GM23338 (cell line): Measurements from ENCODE around the gene GFOD1. TPM values are rescaled to one million over a fixed set of nuclear protein-coding genes. Genes with fewer than 3 reads are reported as not detected.

Experiments used
- ATAC-seq: fragments of 200-7000 bp; cut with Tn5 transposase; 3 replicates; pipeline ENCODE4 v1.9.1; 2020
- DNase-seq: peaks from one replicate; pipeline ENCODE4 v3.0.0-alpha.2; 2015; ENCODE audit warnings: low spot score
- H2AFZ ChIP-seq: fragments of 200-600 bp; sonication (generic); 2 replicates; pipeline ENCODE4 v1.8.0; 2016; ENCODE audit warnings: antibody characterized with exemption, mild to moderate bottlenecking, moderate library complexity
- H3F3A ChIP-seq: fragments of 200-600 bp; sonication (generic); replicated peaks from 2 replicates; pipeline ENCODE4 v1.8.0; 2017; ENCODE audit warnings: antibody characterized with exemption, mixed run types, low read depth
- H3K27ac ChIP-seq: fragments of 200-600 bp; sonication (generic); 2 replicates; pipeline ENCODE4 v1.6.1; 2016; ENCODE audit warnings: low read depth
- H3K27me3 ChIP-seq: fragments of 200-600 bp; sonication (generic); 2 replicates; pipeline ENCODE4 v1.8.0; 2016; ENCODE audit warnings: mild to moderate bottlenecking, mixed run types, moderate library complexity; ENCODE audit not compliant: insufficient read depth
- H3K36me3 ChIP-seq: fragments of 200-600 bp; sonication (generic); 2 replicates; pipeline ENCODE4 v1.8.0; 2016; ENCODE audit warnings: mild to moderate bottlenecking; ENCODE audit not compliant: insufficient read depth
- H3K4me1 ChIP-seq: fragments of 200-600 bp; sonication (generic); 2 replicates; pipeline ENCODE4 v1.8.0; 2016; ENCODE audit warnings: mild to moderate bottlenecking, moderate library complexity; ENCODE audit not compliant: insufficient read depth
- H3K4me2 ChIP-seq: fragments of 200-600 bp; sonication (generic); 2 replicates; pipeline ENCODE4 v1.7.1; 2017; ENCODE audit warnings: mixed run types
- H3K4me3 ChIP-seq: fragments of 200-600 bp; sonication (generic); 2 replicates; pipeline ENCODE4 v1.6.1; 2016; ENCODE audit warnings: mixed run types
- H3K79me2 ChIP-seq: fragments of 200-600 bp; sonication (generic); replicated peaks from 2 replicates; pipeline ENCODE4 v1.8.0; 2017; ENCODE audit warnings: mild to moderate bottlenecking; ENCODE audit not compliant: insufficient read depth
- H3K9me2 ChIP-seq: fragments of 200-600 bp; sonication (generic); 2 replicates; pipeline ENCODE4 v1.8.0; 2017; ENCODE audit not compliant: insufficient read depth
- H4K20me1 ChIP-seq: fragments of 200-600 bp; sonication (generic); replicated peaks from 2 replicates; pipeline ENCODE4 v1.8.0; 2017; ENCODE audit warnings: mild to moderate bottlenecking; ENCODE audit not compliant: insufficient read depth
- H3K27ac Mint-ChIP-seq: 2 replicates; pipeline ENCODE4 v1.8.0; 2020; ENCODE audit warnings: inconsistent platforms, mild to moderate bottlenecking, moderate library complexity, mixed read lengths
- H3K27me3 Mint-ChIP-seq: 3 replicates; pipeline ENCODE4 v1.8.0; 2022; ENCODE audit warnings: low read depth, mild to moderate bottlenecking, moderate library complexity, mixed read lengths, inconsistent platforms; ENCODE audit not compliant: insufficient read depth, poor library complexity
- H3K36me3 Mint-ChIP-seq: 3 replicates; pipeline ENCODE4 v1.8.0; 2021; ENCODE audit warnings: low read depth, mild to moderate bottlenecking, inconsistent platforms, moderate library complexity, mixed read lengths
- H3K4me1 Mint-ChIP-seq: 3 replicates; pipeline ENCODE4 v1.8.0; 2020; ENCODE audit warnings: mild to moderate bottlenecking, inconsistent platforms, mixed read lengths
- H3K4me3 Mint-ChIP-seq: 3 replicates; pipeline ENCODE4 v1.8.0; 2021; ENCODE audit warnings: moderate library complexity, mild to moderate bottlenecking, inconsistent platforms, mixed read lengths
- H3K9me3 Mint-ChIP-seq: 3 replicates; pipeline ENCODE4 v1.8.0; 2020; ENCODE audit warnings: moderate library complexity, mild to moderate bottlenecking, inconsistent platforms, mixed read lengths
- CREB1 ChIP-seq: fragments of 250-450 bp; sonication (Bioruptor Pico); IDR thresholded peaks from 2 replicates; pipeline ENCODE4 v1.5.0; 2020; ENCODE audit warnings: low read depth, mild to moderate bottlenecking, moderate library complexity
- ETS1 ChIP-seq: IDR thresholded peaks from 2 replicates; pipeline ENCODE4 v1.6.1; 2016; ENCODE audit warnings: antibody characterized with exemption
- EZH2 ChIP-seq: fragments of 200-600 bp; sonication (generic); IDR thresholded peaks from one replicate; pipeline ENCODE4 v1.8.0; 2017; ENCODE audit warnings: antibody characterized with exemption, mild to moderate bottlenecking, low read depth; ENCODE audit not compliant: unreplicated experiment
- EZH2phosphoT487 ChIP-seq: fragments of 200-600 bp; sonication (generic); IDR thresholded peaks from one replicate; pipeline ENCODE4 v1.8.1; 2018; ENCODE audit warnings: antibody characterized with exemption; ENCODE audit not compliant: unreplicated experiment
- JUNB ChIP-seq: IDR thresholded peaks from one replicate; pipeline ENCODE4 v1.6.1; 2016; ENCODE audit warnings: antibody characterized with exemption; ENCODE audit not compliant: unreplicated experiment
- REST ChIP-seq: IDR thresholded peaks from one replicate; pipeline ENCODE4 v1.6.1; 2018; ENCODE audit warnings: antibody characterized with exemption; ENCODE audit not compliant: unreplicated experiment
- STAT1 ChIP-seq: IDR thresholded peaks from one replicate; pipeline ENCODE4 v1.6.1; 2016; ENCODE audit warnings: antibody characterized with exemption; ENCODE audit not compliant: unreplicated experiment
- ZNF114 ChIP-seq: fragments of 250-450 bp; sonication (Bioruptor Pico); IDR thresholded peaks from 2 replicates; pipeline ENCODE4 v1.5.0; 2020; ENCODE audit warnings: mild to moderate bottlenecking, moderate library complexity
- ZNF331 ChIP-seq: fragments of 250-450 bp; sonication (Bioruptor Pico); IDR thresholded peaks from 2 replicates; pipeline ENCODE4 v1.5.0; 2020; ENCODE audit warnings: low read depth, mild to moderate bottlenecking, moderate library complexity
- ZNF462 ChIP-seq: fragments of 250-450 bp; sonication (Bioruptor Pico); IDR thresholded peaks from 2 replicates; pipeline ENCODE4 v1.5.0; 2020; ENCODE audit warnings: mild to moderate bottlenecking, moderate library complexity
- polyA plus RNA-seq: library from polyadenylated mRNA; unstranded; fragments of >200 nt; fragmentation: Nextera tagmentation; extraction: Ambion mirVana; gene quantifications from 2 replicates; pipeline ENCODE4 v1.2.1, GENCODE V29; 2016
- total RNA-seq: library from RNA; depleted of rRNA; stranded (reverse); fragments of >200 nt; shearing (Covaris generic); gene quantifications from 2 replicates; pipeline ENCODE4 v1.2.3, GENCODE V29; 2014
- TF ChIP-seq, protein P1 (sequence below), 2 experiments: fragments of 200-600 bp in 1 of 2; sonication (generic) in 1 of 2; conservative IDR thresholded peaks; 2 replicates each; pipeline versions ENCODE4 v1.5.1 to v1.6.1; 2016 to 2017; ENCODE audit warnings: antibody characterized with exemption in 2 of 2, low read depth in 2 of 2, mild to moderate bottlenecking in 2 of 2, moderate library complexity in 1 of 2

The GFOD1 gene
- total and polyA plus RNA-seq, 2 experiments from 2014 or later: 4.9 to 12.8 TPM

- TF ChIP-seq ZNF462 (CRISPR knock-in tag): no peak
- TF ChIP-seq, protein P1, sequence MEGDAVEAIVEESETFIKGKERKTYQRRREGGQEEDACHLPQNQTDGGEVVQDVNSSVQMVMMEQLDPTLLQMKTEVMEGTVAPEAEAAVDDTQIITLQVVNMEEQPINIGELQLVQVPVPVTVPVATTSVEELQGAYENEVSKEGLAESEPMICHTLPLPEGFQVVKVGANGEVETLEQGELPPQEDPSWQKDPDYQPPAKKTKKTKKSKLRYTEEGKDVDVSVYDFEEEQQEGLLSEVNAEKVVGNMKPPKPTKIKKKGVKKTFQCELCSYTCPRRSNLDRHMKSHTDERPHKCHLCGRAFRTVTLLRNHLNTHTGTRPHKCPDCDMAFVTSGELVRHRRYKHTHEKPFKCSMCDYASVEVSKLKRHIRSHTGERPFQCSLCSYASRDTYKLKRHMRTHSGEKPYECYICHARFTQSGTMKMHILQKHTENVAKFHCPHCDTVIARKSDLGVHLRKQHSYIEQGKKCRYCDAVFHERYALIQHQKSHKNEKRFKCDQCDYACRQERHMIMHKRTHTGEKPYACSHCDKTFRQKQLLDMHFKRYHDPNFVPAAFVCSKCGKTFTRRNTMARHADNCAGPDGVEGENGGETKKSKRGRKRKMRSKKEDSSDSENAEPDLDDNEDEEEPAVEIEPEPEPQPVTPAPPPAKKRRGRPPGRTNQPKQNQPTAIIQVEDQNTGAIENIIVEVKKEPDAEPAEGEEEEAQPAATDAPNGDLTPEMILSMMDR (conservative IDR thresholded peaks at IDR 0.05; ENCODE audit: low read depth in 2 of 2): no peak
- no peak for TF ChIP-seq EZH2phosphoT487
- TF ChIP-seq JUNB: no peak
These were observed 91.8 kb downstream of the GFOD1 start (continued) for GRCh38 chr6:13395272-13396237.

GRCh38 chr6:13392462-13392861, 94.9 kb downstream of the GFOD1 start:
- Histone ChIP-seq H3K79me2 (0 out of 2 replicates have a peak, but pooled peaks cover 5% of the 10 kb centered on the region), H4K20me1 (no peaks in the 10 kb centered on the region), H3K36me3 (no peaks in the 10 kb centered on the region), H3F3A (no peaks in the 10 kb centered on the region), H3K9me2 (no peaks in the 10 kb centered on the region), H3K27me3 (no peaks in the 10 kb centered on the region), H3K4me2 (no peak overlapping the region), H2AFZ (no peak overlapping the region), H3K4me1 (no peaks in the 10 kb centered on the region; the same call in 1 of the 2 replicates), H3K27ac (no peak overlapping the region), H3K4me3 (no peak overlapping the region)
- peaks cover 4% of the 10 kb centered on the region for H3K27me3 Mint-ChIP-seq
- peaks cover 11% of the 10 kb centered on the region; the same call in 2 of the 3 replicates for H3K9me3 Mint-ChIP-seq
- ATAC-seq (no peak), DNase-seq (no peak)
- peaks cover 6% of the 10 kb centered on the region; the same call in 2 of the 3 replicates for H3K36me3 Mint-ChIP-seq
- no peak overlapping the region for H3K27ac Mint-ChIP-seq
- no peak overlapping the region for H3K4me3 Mint-ChIP-seq
- peaks cover 11% of the 10 kb centered on the region; the same call in 2 of the 3 replicates for H3K4me1 Mint-ChIP-seq
- no peak for TF ChIP-seq ETS1
- no peak for TF ChIP-seq ZNF331 (CRISPR knock-in tag)
- no peak for TF ChIP-seq JUNB
- no peak for TF ChIP-seq EZH2
- TF ChIP-seq REST: no peak
- TF ChIP-seq CREB1 (CRISPR knock-in tag): no peak
- TF ChIP-seq ZNF114 (CRISPR knock-in tag): no peak
- TF ChIP-seq STAT1: no peak
